ENCODE data around the gene CABP7. TPM values are rescaled to one million over a fixed set of nuclear protein-coding genes. Genes with fewer than 3 reads are reported as not detected.

The CABP7 gene
- total RNA-seq, 1 donor from 2014 or later, result not detected

DNA sequence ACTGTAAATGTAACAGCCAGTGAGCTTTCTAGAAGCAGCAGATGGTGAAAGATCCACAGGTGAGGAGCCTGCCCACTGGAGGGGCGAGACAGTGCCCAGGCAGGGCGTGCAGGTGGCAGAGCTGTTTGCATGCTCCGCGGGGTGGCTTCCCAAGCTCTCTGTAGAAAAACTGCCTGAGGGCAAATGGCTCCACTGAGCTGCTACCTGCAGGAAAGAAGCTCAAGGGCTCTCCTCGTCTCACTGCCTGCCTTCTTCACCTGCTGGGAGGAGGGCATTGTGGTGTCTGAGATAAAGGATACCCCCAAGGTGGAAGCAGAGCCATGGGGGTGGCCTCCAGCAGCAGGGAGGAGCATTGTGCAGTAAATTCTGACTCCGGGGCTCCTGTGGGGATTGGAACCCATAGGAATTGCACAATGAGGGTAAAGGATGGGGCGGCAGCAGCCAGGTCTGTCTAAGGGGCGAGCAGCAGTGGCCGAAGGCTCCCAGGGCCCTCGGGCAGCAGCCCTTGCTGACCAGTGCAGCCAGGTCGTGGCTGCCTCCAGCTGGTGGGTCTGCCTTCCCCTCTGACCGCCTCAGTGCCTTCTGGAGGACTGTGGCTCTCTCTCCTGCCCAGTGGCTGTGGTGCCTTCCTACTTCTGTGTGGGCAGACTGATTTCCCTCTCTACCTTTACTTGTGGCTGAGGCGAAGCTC, 28.0 kb upstream of the CABP7 start:
- no peaks in the 10 kb centered on the region for H3K9me3 ChIP-seq
- H3K36me3 ChIP-seq, result peaks cover 24 to 44% of the 10 kb centered on the region in 2 donors
- TF ChIP-seq CTCF (IDR thresholded peaks at IDR 0.05), result no peak
- no peaks in the 10 kb centered on the region for H3K27me3 ChIP-seq
- H3K4me1 ChIP-seq, result no peaks in the 10 kb centered on the region
- H3K27ac ChIP-seq, result no peak overlapping the region
- no peak overlapping the region for H3K4me3 ChIP-seq
- intact Hi-C loops (cut with DNase I), result loop anchor here (5.0 kb wide), 1 partner anchor 396 kb away; no protein-coding TSS in a partner anchor
- DNase-seq (ENCODE audit: low spot score in 2 of 2), result no peak

DNA sequence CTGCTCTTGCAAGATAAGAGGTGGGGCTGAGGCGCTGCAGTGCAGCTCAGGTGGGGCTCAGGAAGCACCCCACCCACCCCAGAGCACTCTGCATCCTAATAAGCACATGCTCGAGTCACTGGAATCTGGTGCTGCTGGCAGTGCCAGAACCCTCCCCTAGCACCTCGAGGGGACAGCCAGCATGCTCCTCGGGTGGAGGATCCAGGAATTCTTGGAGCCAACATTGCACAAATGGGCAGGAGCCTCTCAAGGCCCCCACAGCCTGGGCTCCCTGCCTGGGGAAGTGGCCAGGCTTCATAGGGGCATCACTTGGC, 27.5 kb upstream of the CABP7 start:
- H3K27me3 ChIP-seq, result no peaks in the 10 kb centered on the region
- peaks cover 20 to 39% of the 10 kb centered on the region in 2 donors for H3K36me3 ChIP-seq
- intact Hi-C loops (cut with DNase I), result loop anchor here (5.0 kb wide), 1 partner anchor 395 kb away; no protein-coding TSS in a partner anchor
- H3K9me3 ChIP-seq, result no peaks in the 10 kb centered on the region
- H3K4me3 ChIP-seq, result no peak overlapping the region
- no peak for DNase-seq (ENCODE audit: low spot score in 2 of 2)
- H3K4me1 ChIP-seq, result no peaks in the 10 kb centered on the region
- no peak for TF ChIP-seq CTCF (IDR thresholded peaks at IDR 0.05)
- no peak overlapping the region for H3K27ac ChIP-seq

GRCh38 chr22:29693161-29693560, 26.6 kb upstream of the CABP7 start:
- Histone ChIP-seq H3K4me3 (no peak overlapping the region), H3K27me3 (no peaks in the 10 kb centered on the region), H3K36me3 (peaks cover 16 to 38% of the 10 kb centered on the region in 2 donors), H3K9me3 (no peaks in the 10 kb centered on the region), H3K27ac (no peak overlapping the region), H3K4me1 (no peaks in the 10 kb centered on the region)
- TF ChIP-seq CTCF (IDR thresholded peaks at IDR 0.05), result no peak
- intact Hi-C loops (cut with DNase I), result loop anchor here (5.0 kb wide), 1 partner anchor 394 kb away; no protein-coding TSS in a partner anchor
- no peak for DNase-seq (ENCODE audit: low spot score in 2 of 2)

- no peak for TF ChIP-seq CTCF (IDR thresholded peaks at IDR 0.05)
- H3K4me3 ChIP-seq, result no peak overlapping the region
- intact Hi-C loops (cut with DNase I), result loop anchor here (5.0 kb wide), 1 partner anchor 394 kb away; no protein-coding TSS in a partner anchor
- no peaks in the 10 kb centered on the region for H3K27me3 ChIP-seq
- H3K36me3 ChIP-seq, result peaks cover 16 to 38% of the 10 kb centered on the region in 2 donors
- H3K9me3 ChIP-seq, result no peaks in the 10 kb centered on the region
- DNase-seq (ENCODE audit: low spot score in 2 of 2), result no peak
- H3K27ac ChIP-seq, result no peak overlapping the region
- H3K4me1 ChIP-seq, result no peaks in the 10 kb centered on the region
Measured at GRCh38 chr22:29693671-29694070, 26.1 kb upstream of the CABP7 start.

GRCh38 chr22:29695129-29695926, 24.5 kb upstream of the CABP7 start:
- Histone ChIP-seq H3K27ac (no peak overlapping the region), H3K9me3 (no peaks in the 10 kb centered on the region), H3K4me1 (no peaks in the 10 kb centered on the region), H3K4me3 (no peak overlapping the region), H3K36me3 (peaks cover 16 to 38% of the 10 kb centered on the region in 2 donors), H3K27me3 (no peaks in the 10 kb centered on the region)
- DNase-seq (ENCODE audit: low spot score in 2 of 2), result no peak
- TF ChIP-seq CTCF (IDR thresholded peaks at IDR 0.05), result no peak
- intact Hi-C loops (cut with DNase I), result no loop called here
